Natural killer cell (primary cell): ENCODE results near the gene DMPK. TPM values are rescaled to one million over a fixed set of nuclear protein-coding genes. Genes with fewer than 3 reads are reported as not detected.

Experiments
- ATAC-seq, 3 donors: fragments of 150-1000 bp in 2 of 3; fragments of 200-7000 bp in 1 of 3; cut with Tn5 transposase; 1 replicate in 1 of 3; 2 replicates in 2 of 3; pipeline ENCODE4 v1.10.0; 2021; ENCODE audit warnings: mild to moderate bottlenecking in 2 of 3, moderate library complexity in 2 of 3
- DNase-seq, 2 donors: peaks; one replicate each; pipeline versions ENCODE4 v3.0.0 to v3.0.0-alpha.2; 2013 to 2021; ENCODE audit warnings: mixed read lengths in 1 of 2
- H3K27ac ChIP-seq: one replicate; pipeline ENCODE4 v1.5.1; 2013; ENCODE audit warnings: mild to moderate bottlenecking, low read length
- H3K27me3 ChIP-seq: one replicate; pipeline ENCODE4 v1.6.1; 2013; ENCODE audit warnings: low read length; ENCODE audit not compliant: control insufficient read depth, insufficient read depth
- H3K36me3 ChIP-seq: one replicate; pipeline ENCODE4 v1.6.1; 2013; ENCODE audit warnings: low read length; ENCODE audit not compliant: control insufficient read depth, insufficient read depth
- H3K4me1 ChIP-seq: one replicate; pipeline ENCODE4 v1.6.1; 2013; ENCODE audit warnings: low read length; ENCODE audit not compliant: control insufficient read depth, insufficient read depth
- H3K4me3 ChIP-seq: one replicate; pipeline ENCODE4 v1.5.1; 2013; ENCODE audit warnings: low read length
- H3K9me3 ChIP-seq: one replicate; pipeline ENCODE4 v1.6.1; 2013; ENCODE audit warnings: low read length; ENCODE audit not compliant: control insufficient read depth, insufficient read depth
- H3K27ac Mint-ChIP-seq, 2 donors: one replicate each; pipeline ENCODE4 v1.8.0; 2022; ENCODE audit warnings: mild to moderate bottlenecking in 2 of 2, mixed read lengths in 2 of 2, moderate library complexity in 1 of 2
- H3K27me3 Mint-ChIP-seq, 2 donors: one replicate each; pipeline ENCODE4 v1.8.0; 2022; ENCODE audit warnings: low read depth in 2 of 2, mixed read lengths in 2 of 2
- H3K36me3 Mint-ChIP-seq: one replicate; pipeline ENCODE4 v1.8.0; 2022; ENCODE audit warnings: mixed read lengths
- H3K4me1 Mint-ChIP-seq, 2 donors: one replicate each; pipeline ENCODE4 v1.8.0; 2022; ENCODE audit warnings: mixed read lengths in 2 of 2
- H3K4me3 Mint-ChIP-seq: one replicate; pipeline ENCODE4 v1.8.0; 2022; ENCODE audit warnings: mild to moderate bottlenecking, moderate library complexity, mixed read lengths
- H3K9me3 Mint-ChIP-seq, 2 donors: one replicate each; pipeline ENCODE4 v1.8.0; 2022; ENCODE audit warnings: mixed read lengths in 2 of 2
- WGBS: methylation state at CpG from one replicate; pipeline ENCODE4 v1.1.7; 2013; ENCODE audit warnings: missing lambda C conversion rate; ENCODE audit not compliant: insufficient coverage; 5-methylcytosine and 5-hydroxymethylcytosine counted together
- intact Hi-C: fragments of 100-400 bp; cut with micrococcal nuclease; formaldehyde crosslinking; loops from one replicate; pipeline ENCODE4 v1.14.2; 2022
- total RNA-seq, 4 donors: library from RNA; stranded (reverse); fragments of 120-200 nt in 1 of 4; gene quantifications; one replicate each; pipeline versions ENCODE4 v1.2.3 to v1.2.4, GENCODE V29; 2013 to 2022
- TF ChIP-seq, protein P1 (sequence below): fragments of 200-600 bp; IDR thresholded peaks from one replicate; pipeline ENCODE4 v1.8.0; 2022; ENCODE audit warnings: antibody characterized with exemption

Gene DMPK
- 10 to 100 TPM; 48.1 to 67.5 (median 49.8) TPM for total RNA-seq
- total RNA-seq (2013) = 10.9 TPM

GRCh38 chr19:45782162-45782691 lies at the start of gene DMPK:
Gene DMPK (minus strand): TSS chr19:45782490. CDS start chr19:45782352, 138 bp downstream.
- H3K4me3 ChIP-seq = no peak within 1 kb of the TSS
- no peaks in the 10 kb centered on the region for H3K9me3 Mint-ChIP-seq
- H3K27ac ChIP-seq = no peak within 1 kb of the TSS
- TF ChIP-seq, protein P1, sequence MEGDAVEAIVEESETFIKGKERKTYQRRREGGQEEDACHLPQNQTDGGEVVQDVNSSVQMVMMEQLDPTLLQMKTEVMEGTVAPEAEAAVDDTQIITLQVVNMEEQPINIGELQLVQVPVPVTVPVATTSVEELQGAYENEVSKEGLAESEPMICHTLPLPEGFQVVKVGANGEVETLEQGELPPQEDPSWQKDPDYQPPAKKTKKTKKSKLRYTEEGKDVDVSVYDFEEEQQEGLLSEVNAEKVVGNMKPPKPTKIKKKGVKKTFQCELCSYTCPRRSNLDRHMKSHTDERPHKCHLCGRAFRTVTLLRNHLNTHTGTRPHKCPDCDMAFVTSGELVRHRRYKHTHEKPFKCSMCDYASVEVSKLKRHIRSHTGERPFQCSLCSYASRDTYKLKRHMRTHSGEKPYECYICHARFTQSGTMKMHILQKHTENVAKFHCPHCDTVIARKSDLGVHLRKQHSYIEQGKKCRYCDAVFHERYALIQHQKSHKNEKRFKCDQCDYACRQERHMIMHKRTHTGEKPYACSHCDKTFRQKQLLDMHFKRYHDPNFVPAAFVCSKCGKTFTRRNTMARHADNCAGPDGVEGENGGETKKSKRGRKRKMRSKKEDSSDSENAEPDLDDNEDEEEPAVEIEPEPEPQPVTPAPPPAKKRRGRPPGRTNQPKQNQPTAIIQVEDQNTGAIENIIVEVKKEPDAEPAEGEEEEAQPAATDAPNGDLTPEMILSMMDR = no peak
- H3K9me3 ChIP-seq = no peaks in the 10 kb centered on the region
- intact Hi-C loops = no loop called here
- 64% methylated on average over 17 of the region's 18 CpGs for WGBS
- ATAC-seq (no peak), DNase-seq (no peak)
- H3K4me3 Mint-ChIP-seq = no peak within 1 kb of the TSS
- H3K27me3 ChIP-seq = peaks cover 18% of the 10 kb centered on the region
- H3K36me3 ChIP-seq = peaks cover 13% of the 10 kb centered on the region
- no peak within 1 kb of the TSS for H3K27ac Mint-ChIP-seq
- peaks cover 9 to 12% of the 10 kb centered on the region in 2 donors for H3K27me3 Mint-ChIP-seq
- peaks cover 23% of the 10 kb centered on the region for H3K4me1 ChIP-seq
- H3K4me1 Mint-ChIP-seq = peaks cover 21 to 34% of the 10 kb centered on the region in 2 donors
- no peaks in the 10 kb centered on the region for H3K36me3 Mint-ChIP-seq

DNA sequence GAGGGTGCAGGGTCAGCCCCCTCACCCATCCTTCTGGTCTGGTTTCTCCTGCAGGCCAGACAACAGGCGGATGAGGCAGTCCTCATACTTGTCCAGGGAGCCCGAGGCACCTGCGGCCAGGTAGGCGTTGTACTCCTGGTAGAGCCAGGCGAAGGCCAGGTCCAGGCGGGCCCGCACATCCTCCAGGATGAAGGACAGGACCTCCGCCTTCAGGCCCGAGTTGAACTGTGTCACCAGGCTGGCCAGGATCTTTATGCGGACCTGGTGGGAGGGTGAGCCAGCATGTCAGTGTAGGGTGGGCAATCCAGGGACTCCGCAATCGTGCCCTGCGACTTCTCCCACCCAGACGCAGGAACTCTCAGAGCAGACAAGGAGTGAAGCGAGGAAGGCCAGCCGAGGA lies 46.7 kb upstream of the DMPK start:
- H3K9me3 ChIP-seq = no peaks in the 10 kb centered on the region
- no peak overlapping the region for H3K27ac ChIP-seq
- 98% methylated on average over 16 of the region's 16 CpGs for WGBS
- TF ChIP-seq, protein P1 = no peak
- no peaks in the 10 kb centered on the region for H3K27me3 Mint-ChIP-seq
- H3K4me3 ChIP-seq = no peak overlapping the region
- H3K36me3 Mint-ChIP-seq = no peaks in the 10 kb centered on the region
- no peak overlapping the region for H3K27ac Mint-ChIP-seq
- no peaks in the 10 kb centered on the region for H3K9me3 Mint-ChIP-seq
- intact Hi-C loops = no loop called here
- H3K36me3 ChIP-seq = peaks cover 89% of the 10 kb centered on the region
- no peak for ATAC-seq
- no peak for DNase-seq
- no peak overlapping the region for H3K4me3 Mint-ChIP-seq
- no peaks in the 10 kb centered on the region for H3K27me3 ChIP-seq
- H3K4me1 Mint-ChIP-seq = no peaks in the 10 kb centered on the region
- H3K4me1 ChIP-seq = no peaks in the 10 kb centered on the region

GRCh38 chr19:45828523-45828922 lies 46.2 kb upstream of the DMPK start:
- TF ChIP-seq, protein P1 = no peak
- no peaks in the 10 kb centered on the region for H3K4me1 ChIP-seq
- no peak for ATAC-seq
- DNase-seq = no peak
- WGBS = 95% methylated on average over 9 of the region's 9 CpGs
- no peak overlapping the region for H3K27ac ChIP-seq
- H3K9me3 Mint-ChIP-seq = no peaks in the 10 kb centered on the region
- H3K4me3 Mint-ChIP-seq = no peak overlapping the region
- H3K9me3 ChIP-seq = no peaks in the 10 kb centered on the region
- no peaks in the 10 kb centered on the region for H3K27me3 Mint-ChIP-seq
- no peaks in the 10 kb centered on the region for H3K4me1 Mint-ChIP-seq
- no peaks in the 10 kb centered on the region for H3K27me3 ChIP-seq
- no peak overlapping the region for H3K27ac Mint-ChIP-seq
- intact Hi-C loops = no loop called here
- H3K36me3 ChIP-seq = peaks cover 87% of the 10 kb centered on the region
- H3K4me3 ChIP-seq = no peak overlapping the region
- no peaks in the 10 kb centered on the region for H3K36me3 Mint-ChIP-seq

- H3K27me3 Mint-ChIP-seq = no peaks in the 10 kb centered on the region
- WGBS = 94% methylated on average over 16 of the region's 16 CpGs
- DNase-seq (no peak), ATAC-seq (no peak)
- no peak overlapping the region for H3K4me3 ChIP-seq
- H3K9me3 ChIP-seq = no peaks in the 10 kb centered on the region
- TF ChIP-seq, protein P1 = no peak
- no peaks in the 10 kb centered on the region for H3K9me3 Mint-ChIP-seq
- H3K27me3 ChIP-seq = no peaks in the 10 kb centered on the region
- H3K36me3 Mint-ChIP-seq = no peaks in the 10 kb centered on the region
- H3K4me3 Mint-ChIP-seq = no peak overlapping the region
- peaks cover 88% of the 10 kb centered on the region for H3K36me3 ChIP-seq
- H3K4me1 Mint-ChIP-seq = no peaks in the 10 kb centered on the region
- no peaks in the 10 kb centered on the region for H3K4me1 ChIP-seq
- intact Hi-C loops = no loop called here
- no peak overlapping the region for H3K27ac Mint-ChIP-seq
- H3K27ac ChIP-seq = no peak overlapping the region
Measured at GRCh38 chr19:45827459-45828093, 45.3 kb upstream of the DMPK start.
